ENCODE results near the gene NYNRIN.

NYNRIN gene

DNA sequence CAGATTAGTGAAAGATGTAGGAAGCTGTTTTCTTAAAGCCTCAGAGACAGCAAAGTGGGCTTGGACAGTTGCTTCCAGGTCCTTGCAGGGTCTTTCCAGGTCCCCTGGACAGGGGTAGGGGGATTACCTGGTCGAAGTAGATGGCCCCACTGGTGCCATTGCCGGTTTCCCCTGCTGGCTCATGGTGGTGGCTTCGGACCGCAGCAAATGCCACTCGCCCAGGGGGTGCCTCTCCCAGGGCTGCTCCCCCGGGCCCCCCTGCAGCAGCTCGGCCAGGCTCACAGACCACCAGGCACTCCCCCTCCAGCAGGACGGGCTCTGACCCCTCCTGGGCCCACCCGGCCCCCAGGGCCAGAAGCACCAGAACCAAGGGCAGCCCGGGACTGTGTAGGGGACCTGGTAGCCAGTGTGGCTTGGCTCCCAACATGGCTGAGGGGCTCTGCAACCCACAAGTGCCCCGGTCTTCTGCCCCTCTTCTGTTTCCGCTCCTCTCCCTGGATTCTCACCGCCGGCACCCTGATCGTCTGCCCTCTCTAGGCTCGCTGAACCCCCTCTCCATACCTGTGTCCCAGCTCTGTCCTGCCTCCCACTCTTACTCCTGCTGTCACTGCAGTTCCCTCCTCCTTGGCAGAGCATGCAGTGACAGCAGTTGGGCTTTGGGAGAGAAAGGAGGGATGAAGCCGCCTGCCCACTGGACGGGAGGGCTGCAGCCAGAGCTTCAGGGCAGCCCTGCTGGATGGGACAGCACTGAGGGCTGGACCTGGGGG, 30.0 kb downstream of the NYNRIN start:
- Histone ChIP-seq H3K4me3 (ENCODE audit: low read depth, low read length) (peak overlapping the region; percentile 73), H3K9ac (ENCODE audit: low read length) (no peak overlapping the region), H3K36me3 (ENCODE audit: control insufficient read depth, insufficient read depth, low read length) (peaks cover 14% of the 10 kb centered on the region), H3K27me3 (ENCODE audit: control insufficient read depth, insufficient read depth, low read length) (peaks cover 5% of the 10 kb centered on the region; the same call in 1 of the 2 replicates), H3K9me3 (ENCODE audit: control insufficient read depth, insufficient read depth, low read depth, low read length) (no peaks in the 10 kb centered on the region), H3K27ac (ENCODE audit: low read depth, low read length) (no peak overlapping the region), H3K4me1 (ENCODE audit: control insufficient read depth, insufficient read depth, low read length) (peaks cover 24% of the 10 kb centered on the region)

DNA sequence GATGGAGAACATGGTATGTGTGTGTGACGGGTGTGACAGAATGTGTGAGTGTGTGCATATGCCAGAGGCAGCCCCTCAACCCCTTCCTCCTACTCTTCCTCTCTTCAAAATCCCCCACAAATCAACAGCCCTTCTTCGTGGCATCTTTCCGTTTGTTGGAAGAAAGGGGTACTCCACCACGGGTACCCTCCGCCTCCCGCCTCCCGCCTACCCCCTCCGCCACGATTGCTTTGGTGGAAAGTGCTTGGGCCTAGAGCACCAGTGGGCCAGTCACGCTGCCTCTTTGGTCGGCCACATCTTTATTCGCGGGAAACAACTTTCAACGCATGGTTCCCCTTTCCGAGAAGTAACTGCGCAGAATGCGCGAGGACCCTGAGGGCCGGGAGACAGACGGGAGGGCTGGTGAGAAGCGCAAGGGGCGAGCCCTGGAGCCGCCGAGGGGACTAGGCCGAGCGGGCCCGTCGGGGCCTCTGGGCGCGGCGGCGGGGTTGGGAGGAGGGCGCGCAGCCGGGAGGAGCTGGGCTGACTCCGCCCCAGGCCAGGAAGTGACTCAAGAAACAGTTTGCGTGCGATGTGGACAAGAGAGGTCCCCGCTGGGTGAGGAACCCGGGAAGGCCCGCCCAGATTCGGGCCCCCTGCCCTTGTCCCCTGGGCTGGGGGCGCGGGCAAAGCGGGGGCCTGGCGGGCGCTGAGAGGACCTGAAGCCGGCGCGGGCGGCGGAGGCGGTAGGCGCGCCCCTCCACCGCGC, 30.8 kb downstream of the NYNRIN start, which contains the start of the genes CBLN3 and KHNYN:
Gene CBLN3 (minus strand): TSS at position 274 of the 748 bp plus-strand sequence. CDS start 614 bp downstream, outside the sequence.
Gene KHNYN (plus strand): TSS at position 560 of the 748 bp plus-strand sequence. CDS start 777 bp downstream, outside the sequence.
- peak within 1 kb of the TSS; percentile 74; the same call in 1 of the 2 replicates for H3K27ac ChIP-seq (ENCODE audit: low read depth, low read length)
- peaks cover 5% of the 10 kb centered on the region; the same call in 1 of the 2 replicates for H3K27me3 ChIP-seq (ENCODE audit: control insufficient read depth, insufficient read depth, low read length)
- peaks cover 17% of the 10 kb centered on the region for H3K36me3 ChIP-seq (ENCODE audit: control insufficient read depth, insufficient read depth, low read length)
- peak within 1 kb of the TSS; percentile 73 for H3K4me3 ChIP-seq (ENCODE audit: low read depth, low read length)
- peak within 1 kb of the TSS; percentile 40 for H3K9ac ChIP-seq (ENCODE audit: low read length)
- H3K9me3 ChIP-seq (ENCODE audit: control insufficient read depth, insufficient read depth, low read depth, low read length), result no peaks in the 10 kb centered on the region
- peaks cover 24% of the 10 kb centered on the region for H3K4me1 ChIP-seq (ENCODE audit: control insufficient read depth, insufficient read depth, low read length)

DNA sequence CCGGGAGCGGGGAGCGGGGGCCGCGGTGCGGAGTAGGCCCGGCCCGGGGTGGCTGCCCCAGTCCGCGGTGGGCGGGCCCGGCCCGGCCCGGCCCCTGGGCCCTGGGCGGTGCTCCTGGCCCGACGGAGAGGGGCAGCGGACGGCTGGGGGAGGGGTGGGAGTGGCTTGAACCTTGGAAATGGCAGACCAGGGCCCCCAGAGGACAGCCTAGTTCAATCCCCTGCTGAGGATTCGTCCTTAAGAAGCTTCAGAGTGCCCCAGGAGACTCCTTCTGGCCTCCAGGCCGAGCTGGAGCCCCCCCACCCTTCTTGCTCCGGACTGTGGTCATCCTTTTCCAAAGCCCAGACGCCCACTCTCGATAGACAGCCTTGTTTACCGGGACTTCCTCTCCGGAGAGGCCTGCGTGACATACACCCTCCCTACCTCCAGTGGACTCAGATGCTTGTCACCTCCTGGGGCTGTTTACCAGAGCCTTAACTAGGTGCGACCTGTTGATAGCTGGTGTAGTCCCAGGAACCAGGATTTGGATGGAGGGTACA, 31.4 kb downstream of the NYNRIN start:
- peaks cover 17% of the 10 kb centered on the region for H3K36me3 ChIP-seq (ENCODE audit: control insufficient read depth, insufficient read depth, low read length)
- H3K4me3 ChIP-seq (ENCODE audit: low read depth, low read length), result peak overlapping the region; percentile 73
- H3K27me3 ChIP-seq (ENCODE audit: control insufficient read depth, insufficient read depth, low read length), result peaks cover 5% of the 10 kb centered on the region; the same call in 1 of the 2 replicates
- no peaks in the 10 kb centered on the region for H3K9me3 ChIP-seq (ENCODE audit: control insufficient read depth, insufficient read depth, low read depth, low read length)
- H3K9ac ChIP-seq (ENCODE audit: low read length), result peak overlapping the region; percentile 40
- peaks cover 24% of the 10 kb centered on the region for H3K4me1 ChIP-seq (ENCODE audit: control insufficient read depth, insufficient read depth, low read length)
- peak overlapping the region; percentile 74; the same call in 1 of the 2 replicates for H3K27ac ChIP-seq (ENCODE audit: low read depth, low read length)

DNA sequence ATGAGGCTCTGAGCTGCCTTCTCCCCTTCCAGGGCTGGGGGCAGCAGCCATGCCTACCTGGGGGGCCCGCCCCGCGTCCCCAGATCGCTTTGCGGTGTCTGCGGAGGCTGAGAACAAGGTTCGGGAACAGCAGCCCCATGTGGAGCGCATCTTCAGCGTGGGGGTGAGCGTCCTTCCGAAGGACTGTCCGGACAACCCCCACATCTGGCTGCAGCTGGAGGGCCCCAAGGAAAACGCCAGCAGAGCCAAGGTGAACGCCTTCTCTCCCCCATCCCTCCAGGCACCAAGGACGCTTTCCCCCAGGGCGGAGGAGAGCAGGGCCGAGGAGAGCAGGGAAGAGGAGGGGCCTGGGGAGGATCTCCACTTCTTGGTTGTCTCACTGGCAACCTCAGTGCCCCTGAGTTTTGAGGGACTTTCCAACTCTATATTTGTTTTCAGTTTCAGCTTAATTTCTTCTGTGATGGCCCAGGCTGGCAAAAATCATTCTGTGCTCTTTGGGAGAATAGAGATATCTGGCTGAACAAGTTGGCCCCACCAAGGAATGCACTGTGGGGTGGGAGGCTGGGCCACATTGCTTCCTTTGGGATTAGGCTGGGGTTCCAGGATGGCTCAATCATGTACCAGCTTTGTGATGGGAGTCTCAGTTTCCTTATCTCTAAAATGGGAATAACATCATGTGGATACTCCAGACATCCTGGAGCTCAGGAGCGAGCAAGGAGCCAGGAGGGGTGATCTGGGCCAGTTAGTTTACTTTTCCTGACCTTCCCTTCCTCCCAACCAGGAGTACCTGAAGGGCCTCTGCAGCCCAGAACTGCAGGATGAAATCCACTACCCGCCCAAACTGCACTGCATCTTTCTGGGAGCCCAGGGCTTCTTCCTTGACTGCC, 32.1 kb downstream of the NYNRIN start:
- Histone ChIP-seq H3K27ac (ENCODE audit: low read depth, low read length) (no peak overlapping the region), H3K9ac (ENCODE audit: low read length) (peak overlapping the region; percentile 40), H3K9me3 (ENCODE audit: control insufficient read depth, insufficient read depth, low read depth, low read length) (no peaks in the 10 kb centered on the region), H3K4me3 (ENCODE audit: low read depth, low read length) (peak overlapping the region; percentile 73), H3K4me1 (ENCODE audit: control insufficient read depth, insufficient read depth, low read length) (peaks cover 24% of the 10 kb centered on the region), H3K36me3 (ENCODE audit: control insufficient read depth, insufficient read depth, low read length) (peaks cover 17% of the 10 kb centered on the region), H3K27me3 (ENCODE audit: control insufficient read depth, insufficient read depth, low read length) (peaks cover 5% of the 10 kb centered on the region; the same call in 1 of the 2 replicates)

DNA sequence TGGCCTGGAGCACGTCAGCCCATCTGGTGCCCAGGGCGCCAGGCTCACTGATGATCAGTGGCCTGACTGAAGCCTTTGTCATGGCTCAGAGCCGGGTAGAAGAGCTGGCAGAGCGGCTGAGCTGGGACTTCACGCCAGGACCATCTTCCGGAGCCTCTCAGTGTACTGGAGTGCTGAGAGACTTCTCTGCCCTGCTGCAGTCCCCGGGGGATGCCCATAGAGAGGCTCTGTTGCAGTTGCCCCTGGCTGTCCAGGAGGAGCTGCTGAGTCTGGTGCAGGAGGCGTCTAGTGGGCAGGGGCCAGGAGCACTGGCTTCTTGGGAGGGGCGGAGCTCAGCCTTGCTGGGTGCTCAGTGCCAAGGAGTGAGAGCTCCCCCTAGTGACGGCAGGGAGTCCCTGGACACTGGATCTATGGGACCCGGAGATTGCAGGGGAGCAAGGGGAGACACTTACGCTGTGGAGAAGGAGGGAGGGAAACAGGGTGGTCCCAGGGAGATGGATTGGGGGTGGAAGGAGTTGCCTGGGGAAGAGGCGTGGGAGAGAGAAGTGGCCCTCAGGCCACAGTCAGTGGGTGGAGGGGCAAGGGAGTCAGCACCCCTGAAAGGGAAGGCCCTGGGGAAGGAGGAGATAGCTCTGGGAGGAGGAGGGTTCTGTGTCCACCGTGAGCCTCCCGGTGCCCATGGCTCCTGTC, 32.9 kb downstream of the NYNRIN start:
- peaks cover 24% of the 10 kb centered on the region for H3K4me1 ChIP-seq (ENCODE audit: control insufficient read depth, insufficient read depth, low read length)
- no peak overlapping the region for H3K27ac ChIP-seq (ENCODE audit: low read depth, low read length)
- H3K36me3 ChIP-seq (ENCODE audit: control insufficient read depth, insufficient read depth, low read length), result peaks cover 23% of the 10 kb centered on the region

DNA sequence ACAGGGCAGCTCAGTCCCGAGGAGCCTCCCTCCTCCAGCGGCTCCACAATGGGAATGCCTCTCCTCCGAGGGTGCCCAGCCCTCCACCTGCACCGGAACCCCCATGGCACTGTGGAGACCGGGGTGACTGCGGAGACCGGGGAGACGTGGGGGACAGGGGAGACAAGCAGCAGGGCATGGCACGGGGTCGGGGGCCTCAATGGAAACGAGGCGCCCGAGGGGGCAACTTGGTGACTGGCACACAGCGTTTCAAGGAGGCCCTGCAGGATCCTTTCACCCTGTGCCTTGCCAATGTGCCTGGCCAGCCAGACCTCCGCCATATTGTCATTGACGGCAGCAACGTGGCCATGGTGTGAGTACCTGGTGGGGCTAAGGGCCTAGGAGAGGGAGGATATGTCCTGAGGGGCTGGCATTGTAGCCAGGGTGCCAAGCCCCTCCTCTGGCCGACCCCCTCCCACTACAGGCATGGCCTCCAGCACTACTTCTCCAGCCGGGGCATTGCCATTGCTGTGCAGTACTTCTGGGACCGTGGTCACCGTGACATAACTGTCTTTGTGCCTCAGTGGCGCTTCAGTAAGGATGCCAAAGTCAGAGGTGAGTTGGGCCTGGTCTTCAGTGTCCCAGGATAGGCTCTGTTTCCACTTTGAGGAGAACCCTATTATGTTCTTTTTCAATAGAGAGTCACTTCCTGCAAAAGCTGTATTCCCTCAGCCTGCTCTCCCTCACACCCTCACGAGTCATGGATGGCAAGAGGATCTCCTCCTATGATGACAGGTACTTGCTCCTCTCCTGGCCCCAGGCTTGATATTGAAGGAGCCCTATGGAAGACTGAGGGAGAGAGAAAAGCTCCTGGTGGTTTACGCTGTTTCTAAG, 33.7 kb downstream of the NYNRIN start:
- Histone ChIP-seq H3K27ac (ENCODE audit: low read depth, low read length) (no peak overlapping the region), H3K4me1 (ENCODE audit: control insufficient read depth, insufficient read depth, low read length) (peaks cover 19% of the 10 kb centered on the region), H3K9ac (ENCODE audit: low read length) (no peak overlapping the region), H3K36me3 (ENCODE audit: control insufficient read depth, insufficient read depth, low read length) (peaks cover 30% of the 10 kb centered on the region), H3K9me3 (ENCODE audit: control insufficient read depth, insufficient read depth, low read depth, low read length) (no peaks in the 10 kb centered on the region), H3K4me3 (ENCODE audit: low read depth, low read length) (no peak overlapping the region), H3K27me3 (ENCODE audit: control insufficient read depth, insufficient read depth, low read length) (peaks cover 5% of the 10 kb centered on the region; the same call in 1 of the 2 replicates)

More for the DNA sequence above, 32.9 kb downstream of the NYNRIN start:
- H3K4me3 ChIP-seq (ENCODE audit: low read depth, low read length), result peak overlapping the region; percentile 73
- no peak overlapping the region for H3K9ac ChIP-seq (ENCODE audit: low read length)
- H3K27me3 ChIP-seq (ENCODE audit: control insufficient read depth, insufficient read depth, low read length), result peaks cover 5% of the 10 kb centered on the region; the same call in 1 of the 2 replicates
- no peaks in the 10 kb centered on the region for H3K9me3 ChIP-seq (ENCODE audit: control insufficient read depth, insufficient read depth, low read depth, low read length)

DNA sequence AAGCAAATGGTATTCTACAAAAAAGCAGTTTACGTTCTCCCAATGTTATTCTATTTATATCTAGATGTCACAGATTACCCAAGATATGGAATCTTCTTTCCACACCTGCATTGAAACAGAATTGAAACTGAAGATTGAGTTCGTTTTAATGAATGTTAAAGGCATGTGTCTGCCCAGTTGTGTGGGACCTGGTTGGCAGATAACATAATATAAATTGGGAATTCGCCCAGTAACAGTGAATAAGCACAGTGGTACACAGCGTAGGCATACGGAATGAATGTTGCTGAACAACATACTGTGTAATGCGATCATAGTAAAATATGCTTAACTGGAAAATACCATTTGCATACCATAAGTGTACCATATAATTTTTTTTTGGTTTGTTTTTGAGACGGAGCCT, 35.2 kb downstream of the NYNRIN start:
- H3K4me3 ChIP-seq (ENCODE audit: low read depth, low read length), result no peak overlapping the region
- H3K9me3 ChIP-seq (ENCODE audit: control insufficient read depth, insufficient read depth, low read depth, low read length), result no peaks in the 10 kb centered on the region
- no peak overlapping the region for H3K9ac ChIP-seq (ENCODE audit: low read length)
- peaks cover 45% of the 10 kb centered on the region for H3K36me3 ChIP-seq (ENCODE audit: control insufficient read depth, insufficient read depth, low read length)
- peaks cover 2% of the 10 kb centered on the region; the same call in 1 of the 2 replicates for H3K27me3 ChIP-seq (ENCODE audit: control insufficient read depth, insufficient read depth, low read length)
- peaks cover 16% of the 10 kb centered on the region for H3K4me1 ChIP-seq (ENCODE audit: control insufficient read depth, insufficient read depth, low read length)
- H3K27ac ChIP-seq (ENCODE audit: low read depth, low read length), result no peak overlapping the region

DNA sequence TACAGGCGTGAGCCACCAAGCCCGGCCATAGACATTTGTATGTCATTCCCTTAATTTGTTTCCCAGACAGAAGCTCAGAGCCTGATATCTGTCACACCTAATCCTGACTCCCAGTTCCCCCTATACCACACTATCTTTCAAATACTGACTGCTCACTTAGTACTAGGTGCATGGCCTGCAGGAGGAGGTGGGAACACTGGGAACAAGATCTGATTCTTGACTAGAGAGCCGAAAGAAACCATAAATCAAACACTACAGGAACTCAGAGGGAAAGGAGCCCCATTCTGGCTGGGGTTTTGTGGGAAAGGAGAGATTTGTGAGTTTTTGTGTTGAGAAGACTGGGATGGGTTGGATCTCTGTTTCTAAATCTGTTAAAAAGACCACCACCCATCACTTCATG, 35.9 kb downstream of the NYNRIN start:
- H3K27me3 ChIP-seq (ENCODE audit: control insufficient read depth, insufficient read depth, low read length), result no peaks in the 10 kb centered on the region
- no peak overlapping the region for H3K9ac ChIP-seq (ENCODE audit: low read length)
- H3K36me3 ChIP-seq (ENCODE audit: control insufficient read depth, insufficient read depth, low read length), result peaks cover 52% of the 10 kb centered on the region
- H3K9me3 ChIP-seq (ENCODE audit: control insufficient read depth, insufficient read depth, low read depth, low read length), result no peaks in the 10 kb centered on the region
- no peak overlapping the region for H3K4me3 ChIP-seq (ENCODE audit: low read depth, low read length)
- no peak overlapping the region for H3K27ac ChIP-seq (ENCODE audit: low read depth, low read length)
- peaks cover 12% of the 10 kb centered on the region for H3K4me1 ChIP-seq (ENCODE audit: control insufficient read depth, insufficient read depth, low read length)

DNA sequence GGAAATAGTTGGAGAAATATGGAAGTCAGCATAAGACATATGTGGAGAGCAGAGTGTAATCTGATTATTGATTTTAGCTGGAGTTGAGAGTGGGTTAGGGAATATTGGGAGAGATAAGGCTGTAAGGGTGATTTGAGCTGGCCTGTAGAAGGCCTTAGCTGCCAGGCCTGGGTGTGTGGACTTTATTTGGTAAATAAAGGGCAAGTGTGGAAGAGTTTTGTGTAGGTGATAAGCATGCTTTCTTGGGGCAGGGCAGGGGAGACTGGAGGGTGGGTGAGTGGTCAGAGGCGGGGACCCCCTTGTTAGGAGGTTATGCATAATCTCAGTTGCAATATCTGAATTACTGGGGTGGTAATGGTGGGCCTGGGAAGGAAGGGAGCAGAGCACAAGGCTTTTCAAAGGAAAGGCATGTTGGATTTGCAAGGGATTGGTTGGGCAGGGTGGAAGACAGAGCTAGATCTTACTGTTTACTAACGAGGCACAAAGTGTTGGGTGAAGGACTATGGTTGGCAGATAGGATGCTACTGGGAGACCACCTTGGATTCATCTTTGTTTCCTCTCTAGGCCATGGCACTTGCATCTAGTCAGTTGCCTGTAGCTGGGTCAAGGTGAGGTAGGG, 36.5 kb downstream of the NYNRIN start:
- H3K4me3 ChIP-seq (ENCODE audit: low read depth, low read length), result no peak overlapping the region
- H3K4me1 ChIP-seq (ENCODE audit: control insufficient read depth, insufficient read depth, low read length), result peaks cover 12% of the 10 kb centered on the region
- no peak overlapping the region for H3K27ac ChIP-seq (ENCODE audit: low read depth, low read length)
- H3K27me3 ChIP-seq (ENCODE audit: control insufficient read depth, insufficient read depth, low read length), result no peaks in the 10 kb centered on the region
- no peak overlapping the region for H3K9ac ChIP-seq (ENCODE audit: low read length)
- H3K9me3 ChIP-seq (ENCODE audit: control insufficient read depth, insufficient read depth, low read depth, low read length), result no peaks in the 10 kb centered on the region
- H3K36me3 ChIP-seq (ENCODE audit: control insufficient read depth, insufficient read depth, low read length), result peaks cover 58% of the 10 kb centered on the region

Measured in HUES6 (cell line).